Natural killer cell (primary cell): ENCODE measurements around the gene ADSS1. TPM values are rescaled to one million over a fixed set of nuclear protein-coding genes. Genes with fewer than 3 reads are reported as not detected.

Source experiments
- ATAC-seq, 3 donors: fragments of 150-1000 bp in 2 of 3; fragments of 200-7000 bp in 1 of 3; cut with Tn5 transposase; 1 replicate in 1 of 3; 2 replicates in 2 of 3; pipeline ENCODE4 v1.10.0; 2021; ENCODE audit warnings: mild to moderate bottlenecking in 2 of 3, moderate library complexity in 2 of 3
- DNase-seq, 2 donors: peaks; one replicate each; pipeline versions ENCODE4 v3.0.0 to v3.0.0-alpha.2; 2013 to 2021; ENCODE audit warnings: mixed read lengths in 1 of 2
- H3K27ac ChIP-seq: one replicate; pipeline ENCODE4 v1.5.1; 2013; ENCODE audit warnings: mild to moderate bottlenecking, low read length
- H3K27me3 ChIP-seq: one replicate; pipeline ENCODE4 v1.6.1; 2013; ENCODE audit warnings: low read length; ENCODE audit not compliant: control insufficient read depth, insufficient read depth
- H3K36me3 ChIP-seq: one replicate; pipeline ENCODE4 v1.6.1; 2013; ENCODE audit warnings: low read length; ENCODE audit not compliant: control insufficient read depth, insufficient read depth
- H3K4me1 ChIP-seq: one replicate; pipeline ENCODE4 v1.6.1; 2013; ENCODE audit warnings: low read length; ENCODE audit not compliant: control insufficient read depth, insufficient read depth
- H3K4me3 ChIP-seq: one replicate; pipeline ENCODE4 v1.5.1; 2013; ENCODE audit warnings: low read length
- H3K9me3 ChIP-seq: one replicate; pipeline ENCODE4 v1.6.1; 2013; ENCODE audit warnings: low read length; ENCODE audit not compliant: control insufficient read depth, insufficient read depth
- H3K27ac Mint-ChIP-seq, 2 donors: one replicate each; pipeline ENCODE4 v1.8.0; 2022; ENCODE audit warnings: mild to moderate bottlenecking in 2 of 2, mixed read lengths in 2 of 2, moderate library complexity in 1 of 2
- H3K27me3 Mint-ChIP-seq, 2 donors: one replicate each; pipeline ENCODE4 v1.8.0; 2022; ENCODE audit warnings: low read depth in 2 of 2, mixed read lengths in 2 of 2
- H3K36me3 Mint-ChIP-seq: one replicate; pipeline ENCODE4 v1.8.0; 2022; ENCODE audit warnings: mixed read lengths
- H3K4me1 Mint-ChIP-seq, 2 donors: one replicate each; pipeline ENCODE4 v1.8.0; 2022; ENCODE audit warnings: mixed read lengths in 2 of 2
- H3K4me3 Mint-ChIP-seq: one replicate; pipeline ENCODE4 v1.8.0; 2022; ENCODE audit warnings: mild to moderate bottlenecking, moderate library complexity, mixed read lengths
- H3K9me3 Mint-ChIP-seq, 2 donors: one replicate each; pipeline ENCODE4 v1.8.0; 2022; ENCODE audit warnings: mixed read lengths in 2 of 2
- CTCF ChIP-seq: fragments of 200-600 bp; IDR thresholded peaks from one replicate; pipeline ENCODE4 v1.8.0; 2022; ENCODE audit warnings: antibody characterized with exemption
- WGBS: methylation state at CpG from one replicate; pipeline ENCODE4 v1.1.7; 2013; ENCODE audit warnings: missing lambda C conversion rate; ENCODE audit not compliant: insufficient coverage; 5-methylcytosine and 5-hydroxymethylcytosine counted together
- intact Hi-C: fragments of 100-400 bp; cut with micrococcal nuclease; formaldehyde crosslinking; loops from one replicate; pipeline ENCODE4 v1.14.2; 2022
- total RNA-seq, 4 donors: library from RNA; stranded (reverse); fragments of 120-200 nt in 1 of 4; gene quantifications; one replicate each; pipeline versions ENCODE4 v1.2.3 to v1.2.4, GENCODE V29; 2013 to 2022

Gene ADSS1
- total RNA-seq, 3 donors from 2014 or later (not counting 1 experiment from before 2014, with no cell fraction given): 2.1 to 2.7 (median 2.5) TPM

- no peaks in the 10 kb centered on the region for H3K36me3 ChIP-seq
- DNase-seq (no peak), ATAC-seq (no peak)
- Mint-ChIP-seq H3K36me3 (no peaks in the 10 kb centered on the region), H3K27me3 (no peaks in the 10 kb centered on the region), H3K9me3 (no peaks in the 10 kb centered on the region), H3K27ac (no peak overlapping the region), H3K4me3 (no peak overlapping the region), H3K4me1 (peaks cover 0 to 4% of the 10 kb centered on the region in 2 donors)
- H3K27ac ChIP-seq: no peak overlapping the region
- no peaks in the 10 kb centered on the region for H3K4me1 ChIP-seq
- H3K9me3 ChIP-seq: no peaks in the 10 kb centered on the region
- H3K4me3 ChIP-seq: no peak overlapping the region
- intact Hi-C loops: no loop called here
- H3K27me3 ChIP-seq: no peaks in the 10 kb centered on the region
- TF ChIP-seq CTCF: no peak
- 91% methylated on average over 31 of the region's 31 CpGs for WGBS
These were observed 11.2 kb downstream of the ADSS1 start for GRCh38 chr14:104734991-104735779.

- intact Hi-C loops: no loop called here
- Histone ChIP-seq H3K4me3 (no peak overlapping the region), H3K9me3 (no peaks in the 10 kb centered on the region), H3K36me3 (no peaks in the 10 kb centered on the region), H3K4me1 (no peaks in the 10 kb centered on the region), H3K27me3 (no peaks in the 10 kb centered on the region), H3K27ac (no peak overlapping the region)
- H3K36me3 Mint-ChIP-seq: no peaks in the 10 kb centered on the region
- no peak for ATAC-seq
- TF ChIP-seq CTCF: no peak
- H3K27me3 Mint-ChIP-seq: no peaks in the 10 kb centered on the region
- H3K27ac Mint-ChIP-seq: no peak overlapping the region
- H3K4me1 Mint-ChIP-seq: peaks cover 0 to 4% of the 10 kb centered on the region in 2 donors
- H3K9me3 Mint-ChIP-seq: no peaks in the 10 kb centered on the region
- no peak for DNase-seq
- WGBS: 53% methylated on average over 26 of the region's 26 CpGs
- H3K4me3 Mint-ChIP-seq: no peak overlapping the region
These were observed 12.0 kb downstream of the ADSS1 start for GRCh38 chr14:104735830-104736642.

GRCh38 chr14:104738375-104739019, 14.5 kb downstream of the ADSS1 start:
- Histone ChIP-seq H3K27ac (no peak overlapping the region), H3K4me3 (no peak overlapping the region), H3K4me1 (no peaks in the 10 kb centered on the region), H3K9me3 (no peaks in the 10 kb centered on the region), H3K27me3 (no peaks in the 10 kb centered on the region), H3K36me3 (no peaks in the 10 kb centered on the region)
- DNase-seq (no peak), ATAC-seq (no peak)
- WGBS: 90% methylated on average over 18 of the region's 18 CpGs
- Mint-ChIP-seq H3K4me3 (no peak overlapping the region), H3K27me3 (no peaks in the 10 kb centered on the region), H3K9me3 (no peaks in the 10 kb centered on the region), H3K36me3 (no peaks in the 10 kb centered on the region), H3K27ac (no peak overlapping the region), H3K4me1 (peaks cover 0 to 4% of the 10 kb centered on the region in 2 donors)
- intact Hi-C loops: no loop called here
- no peak for TF ChIP-seq CTCF
